BJ (cell line): ENCODE results near the gene SBF1. TPM values are rescaled to one million over a fixed set of nuclear protein-coding genes. Genes with fewer than 3 reads are reported as not detected.

Experiments
- CTCF ChIA-PET: fragments of 350-600 bp; formaldehyde crosslinking; extraction: SDS; loops from one replicate; lab custom pipeline; 2021; ENCODE audit warnings: antibody characterized with exemption, inconsistent platforms; lab: Yijun Ruan, JAX
- POLR2A ChIA-PET: fragments of 300-600 bp; sonication (Branson Sonifier 250); formaldehyde crosslinking; extraction: SDS; loops from one replicate; lab custom pipeline; 2021; ENCODE audit warnings: antibody characterized with exemption; lab: Charles Lee
- DNase-seq: peaks from one replicate; pipeline ENCODE4 v3.0.0-alpha.2; 2011; ENCODE audit warnings: low read depth
- H3K27me3 ChIP-seq: 2 replicates; pipeline ENCODE4 v1.6.0; 2011; ENCODE audit warnings: low read length; ENCODE audit not compliant: control insufficient read depth, insufficient read depth
- H3K36me3 ChIP-seq: 2 replicates; pipeline ENCODE4 v1.5.1; 2011; ENCODE audit warnings: low read length; ENCODE audit not compliant: control insufficient read depth, insufficient read depth
- H3K4me3 ChIP-seq: 2 replicates; pipeline ENCODE4 v1.5.1; 2011; ENCODE audit warnings: low read depth, mild to moderate bottlenecking, control low read depth, low read length
- polyA plus RNA-seq: library from polyadenylated mRNA; depleted of rRNA; stranded (reverse); fragments of >200 nt; gene quantifications from 2 replicates; pipeline ENCODE4 v1.2.3, GENCODE V29; 2011
- TF ChIP-seq, protein P1 (sequence below): IDR thresholded peaks from 2 replicates; pipeline ENCODE4 v1.5.1; 2011; ENCODE audit warnings: low read depth, mild to moderate bottlenecking, control low read depth, inconsistent platforms, low read length, moderate library complexity; ENCODE audit not compliant: insufficient read depth

The SBF1 gene
- polyA plus RNA-seq, 1 experiment: 34.7 TPM

DNA sequence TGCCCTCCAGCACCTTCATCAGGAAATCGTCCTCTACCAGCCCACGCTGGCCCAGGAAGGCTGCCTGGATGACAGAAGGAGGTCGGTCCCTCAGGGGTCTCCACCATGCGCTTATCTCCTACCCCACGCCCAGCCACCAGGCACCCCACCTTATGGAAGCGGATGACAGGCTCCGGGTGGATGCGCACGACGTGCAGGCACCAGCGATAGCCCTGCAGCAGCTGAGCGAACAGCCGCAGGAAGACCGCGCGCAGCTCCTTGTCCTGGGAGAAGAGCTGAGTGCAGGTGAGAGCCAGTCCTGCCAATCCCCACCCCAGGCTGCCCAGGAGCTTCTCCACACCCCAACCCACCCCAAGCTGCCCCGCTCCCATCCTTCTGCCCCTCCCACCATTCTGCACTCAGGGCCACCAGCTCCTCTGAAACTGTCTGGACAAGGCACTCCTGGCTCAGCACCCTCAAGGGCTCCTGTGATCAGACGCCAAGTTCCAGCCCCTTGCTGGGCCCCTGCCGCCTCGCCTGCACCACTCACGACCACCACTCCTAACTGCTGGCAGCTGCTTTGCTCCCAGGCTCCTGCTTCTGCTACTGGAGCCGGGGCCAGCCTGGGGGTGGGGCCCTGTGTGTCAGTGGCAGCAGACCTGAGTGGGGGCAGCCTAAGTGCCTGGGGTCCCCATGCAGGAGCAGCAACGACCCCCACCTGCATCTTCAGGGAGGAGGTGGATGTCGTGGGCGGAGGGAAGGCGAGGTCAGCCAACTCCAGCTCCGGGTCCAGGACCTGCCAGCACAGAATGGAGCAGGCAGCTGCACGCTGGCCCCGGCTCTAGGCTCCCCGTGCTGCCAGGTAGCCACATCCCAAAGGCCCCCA, 9.5 kb downstream of the SBF1 start:
- Histone ChIP-seq H3K4me3 (no peak overlapping the region), H3K27me3 (no peaks in the 10 kb centered on the region), H3K36me3 (peaks cover 65% of the 10 kb centered on the region)
- POLR2A ChIA-PET: no interaction called here
- TF ChIP-seq, protein P1, sequence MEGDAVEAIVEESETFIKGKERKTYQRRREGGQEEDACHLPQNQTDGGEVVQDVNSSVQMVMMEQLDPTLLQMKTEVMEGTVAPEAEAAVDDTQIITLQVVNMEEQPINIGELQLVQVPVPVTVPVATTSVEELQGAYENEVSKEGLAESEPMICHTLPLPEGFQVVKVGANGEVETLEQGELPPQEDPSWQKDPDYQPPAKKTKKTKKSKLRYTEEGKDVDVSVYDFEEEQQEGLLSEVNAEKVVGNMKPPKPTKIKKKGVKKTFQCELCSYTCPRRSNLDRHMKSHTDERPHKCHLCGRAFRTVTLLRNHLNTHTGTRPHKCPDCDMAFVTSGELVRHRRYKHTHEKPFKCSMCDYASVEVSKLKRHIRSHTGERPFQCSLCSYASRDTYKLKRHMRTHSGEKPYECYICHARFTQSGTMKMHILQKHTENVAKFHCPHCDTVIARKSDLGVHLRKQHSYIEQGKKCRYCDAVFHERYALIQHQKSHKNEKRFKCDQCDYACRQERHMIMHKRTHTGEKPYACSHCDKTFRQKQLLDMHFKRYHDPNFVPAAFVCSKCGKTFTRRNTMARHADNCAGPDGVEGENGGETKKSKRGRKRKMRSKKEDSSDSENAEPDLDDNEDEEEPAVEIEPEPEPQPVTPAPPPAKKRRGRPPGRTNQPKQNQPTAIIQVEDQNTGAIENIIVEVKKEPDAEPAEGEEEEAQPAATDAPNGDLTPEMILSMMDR: no peak
- CTCF ChIA-PET: interaction anchor here (0.8 to 1.0 kb wide), 2 partner anchors 33 to 97 kb away, joined by 3 read pairs; partner anchors contain the start of gene SYCE3
- DNase-seq: no peak

DNA sequence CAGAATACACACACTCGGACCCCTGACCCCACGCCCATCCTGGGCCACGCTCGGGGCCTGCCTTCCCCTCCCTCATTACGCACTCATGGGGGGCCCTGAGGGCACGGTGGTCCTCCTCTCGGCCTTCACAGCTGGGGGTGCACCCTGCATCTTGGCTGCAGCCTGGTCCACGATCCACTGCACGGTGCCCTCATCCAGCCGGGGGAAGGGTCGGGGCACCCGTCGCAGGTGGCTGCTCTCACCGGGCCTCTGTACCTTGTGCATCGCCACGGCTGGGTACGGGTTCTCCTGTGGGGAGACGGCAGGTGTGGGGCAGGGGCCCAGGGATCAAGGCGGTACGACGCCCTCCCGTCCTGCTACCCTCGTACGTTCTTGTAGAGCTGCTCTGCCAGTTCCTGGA, 10.4 kb downstream of the SBF1 start:
- Histone ChIP-seq H3K36me3 (peaks cover 71% of the 10 kb centered on the region), H3K27me3 (no peaks in the 10 kb centered on the region), H3K4me3 (no peak overlapping the region)
- TF ChIP-seq, protein P1: no peak
- CTCF ChIA-PET: interaction anchor here (0.8 kb wide), 1 partner anchor 34 kb away, joined by 3 read pairs; no protein-coding TSS in a partner anchor
- no peak for DNase-seq
- POLR2A ChIA-PET: no interaction called here

DNA sequence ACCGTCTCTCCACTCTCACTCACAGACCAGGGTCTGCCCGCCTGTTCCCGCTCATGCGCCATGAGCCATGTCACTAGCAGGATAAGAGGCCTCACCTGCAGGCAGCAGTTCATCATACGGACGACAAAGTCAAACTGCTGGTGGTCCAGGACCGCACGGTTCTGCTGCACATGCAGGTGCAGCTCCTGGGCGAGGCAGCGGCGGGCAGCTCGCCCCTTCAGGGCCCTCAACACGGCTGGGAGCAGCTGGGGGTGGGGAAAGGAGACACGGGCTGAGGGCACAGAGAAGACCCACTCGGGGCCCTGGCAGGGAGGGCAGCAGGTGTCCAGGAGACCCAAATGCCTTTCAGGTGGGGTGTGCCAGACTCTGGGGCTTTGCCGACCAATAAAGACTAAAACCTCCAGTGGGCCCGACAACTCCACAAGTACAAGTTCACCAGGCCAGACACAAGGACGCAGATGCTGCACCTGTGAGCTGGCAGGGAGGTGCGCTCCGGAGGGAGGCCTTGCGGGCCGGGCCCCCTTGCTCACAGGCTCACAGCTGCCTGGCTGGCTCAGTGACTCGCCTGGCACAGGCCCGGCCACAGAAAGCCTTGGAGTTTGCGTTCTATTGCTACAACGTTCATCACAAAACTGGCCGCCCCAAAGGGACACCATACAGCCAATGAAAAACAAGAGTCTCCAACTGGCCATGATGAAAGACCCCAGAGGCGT, 11.5 kb downstream of the SBF1 start:
- CTCF ChIA-PET: interaction anchor here (0.5 kb wide), 1 partner anchor 70 kb away, joined by 3 read pairs; no protein-coding TSS in a partner anchor
- TF ChIP-seq, protein P1: no peak
- H3K36me3 ChIP-seq: peaks cover 78% of the 10 kb centered on the region
- no peaks in the 10 kb centered on the region for H3K27me3 ChIP-seq
- H3K4me3 ChIP-seq: no peak overlapping the region
- DNase-seq: no peak
- POLR2A ChIA-PET: no interaction called here

DNA sequence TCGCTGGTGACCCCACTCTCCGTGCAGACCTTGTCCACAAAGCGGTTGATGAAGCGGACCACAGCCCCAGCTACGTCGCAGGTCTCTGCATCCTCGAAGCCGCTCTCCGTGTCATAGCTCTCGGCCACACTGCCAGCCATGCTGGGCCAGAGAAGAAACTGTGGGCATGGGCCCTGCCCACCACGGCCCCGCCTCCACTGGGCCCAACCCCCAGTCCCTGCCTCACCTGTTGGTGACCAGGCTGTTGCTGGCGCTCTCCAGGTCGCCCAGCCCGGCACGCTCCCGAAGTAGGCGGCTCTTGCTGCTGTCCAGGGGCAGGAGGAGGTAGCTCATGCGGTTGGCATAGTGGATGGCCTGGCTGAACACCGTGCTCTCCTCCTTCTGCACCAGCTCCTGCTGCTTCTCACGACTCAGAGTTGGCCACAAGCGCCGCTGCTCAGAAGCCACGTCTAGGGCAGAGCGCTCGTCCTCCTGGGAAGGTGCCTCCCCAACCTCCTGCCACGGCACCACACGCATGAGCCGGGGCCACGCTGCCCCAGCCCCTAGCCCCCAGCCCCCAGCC, 12.8 kb downstream of the SBF1 start:
- H3K4me3 ChIP-seq: no peak overlapping the region
- H3K36me3 ChIP-seq: peaks cover 79% of the 10 kb centered on the region
- POLR2A ChIA-PET: no interaction called here
- no peak for DNase-seq
- no peaks in the 10 kb centered on the region for H3K27me3 ChIP-seq
- TF ChIP-seq, protein P1: no peak
- CTCF ChIA-PET: interaction anchor here (0.8 to 1.1 kb wide), 2 partner anchors 10 to 12 kb away, joined by 3 read pairs; no protein-coding TSS in a partner anchor
